HG03175 (cell line): Measurements from ENCODE around the gene OTUD5.
A peak's percentile ranks its signal among the peaks of the same experiment; 100 is the strongest.

Experiments
- ATAC-seq: cut with Tn5 transposase; IDR thresholded peaks from one replicate; pipeline ENCODE4 v1.9.1; 2021; ENCODE audit warnings: mild to moderate bottlenecking, moderate library complexity; ENCODE audit not compliant: unreplicated experiment

Gene OTUD5

DNA sequence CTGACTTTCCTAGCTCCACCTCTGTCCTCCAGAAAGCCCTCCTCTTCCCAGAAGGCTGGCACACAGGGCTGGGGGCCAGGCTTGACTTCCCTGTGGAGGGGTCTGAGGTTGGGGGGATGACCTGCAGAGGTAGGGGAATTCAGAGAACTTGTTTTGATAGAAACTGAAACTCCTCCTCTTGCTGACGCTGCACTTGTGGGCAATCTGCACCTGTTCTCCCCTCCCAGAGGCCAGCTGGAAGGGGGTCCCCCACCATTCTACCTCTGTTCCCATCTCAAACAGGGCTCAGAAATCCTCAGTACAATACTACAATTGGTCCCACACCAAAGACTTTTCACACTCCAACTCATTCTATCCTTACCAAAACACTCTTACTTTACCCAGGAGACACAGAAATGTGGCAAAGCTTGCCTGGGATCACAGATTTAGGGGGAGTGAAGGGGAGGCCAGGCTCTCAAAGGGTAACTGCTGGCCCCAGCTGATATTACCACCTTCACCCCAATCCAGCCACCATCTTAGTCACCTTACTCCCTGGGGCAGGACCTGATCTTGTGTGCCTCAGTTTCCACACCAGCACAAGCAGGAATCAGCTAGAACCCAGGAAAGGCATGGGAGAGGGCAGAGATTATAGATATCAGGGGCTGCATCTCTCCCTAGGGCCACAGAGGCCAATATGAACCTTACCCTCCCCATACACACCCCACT, 18.5 kb downstream of the OTUD5 start:
- ATAC-seq: peak; percentile 47

DNA sequence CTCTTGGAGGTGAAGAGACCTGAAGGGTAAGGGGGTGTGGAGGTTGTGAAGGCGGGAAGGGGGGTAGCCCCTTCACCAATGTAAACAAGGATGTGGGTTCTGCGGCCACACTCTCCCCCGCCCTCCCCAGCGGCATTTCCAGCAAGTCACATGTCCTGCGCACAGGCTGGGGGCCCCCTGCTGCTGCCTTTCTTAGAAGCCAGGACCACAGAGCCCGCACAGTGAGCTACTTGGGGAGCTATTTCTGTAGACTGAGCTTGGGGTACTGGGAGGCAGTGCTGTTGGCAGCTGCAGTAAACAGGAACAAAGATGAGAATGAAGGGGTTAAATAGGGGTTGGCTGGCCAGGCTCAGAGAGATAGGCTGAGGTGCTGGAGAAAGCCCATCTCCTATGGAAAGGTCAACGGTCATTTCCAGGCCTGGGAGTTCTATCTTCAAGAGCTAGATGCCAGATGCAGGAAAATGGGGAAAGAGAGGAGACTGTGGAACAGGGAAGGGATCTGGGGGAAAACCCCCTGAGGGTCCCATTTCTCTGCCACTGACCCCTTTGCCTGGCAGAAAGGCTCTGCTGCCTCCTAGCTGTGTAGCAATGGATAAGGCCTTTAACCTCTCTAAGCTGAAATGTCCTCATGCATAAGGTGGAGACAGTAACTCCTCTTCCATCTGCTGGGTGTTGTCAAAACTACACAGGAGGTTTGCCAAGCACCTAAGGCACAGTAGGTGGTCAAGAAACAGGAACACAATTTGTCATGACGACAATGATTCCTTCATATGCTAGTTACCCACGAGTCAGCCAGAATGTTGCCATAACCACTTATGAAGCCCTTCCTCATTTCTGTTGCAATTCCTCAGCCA, 20.1 kb downstream of the OTUD5 start:
- ATAC-seq: peak; percentile 70

DNA sequence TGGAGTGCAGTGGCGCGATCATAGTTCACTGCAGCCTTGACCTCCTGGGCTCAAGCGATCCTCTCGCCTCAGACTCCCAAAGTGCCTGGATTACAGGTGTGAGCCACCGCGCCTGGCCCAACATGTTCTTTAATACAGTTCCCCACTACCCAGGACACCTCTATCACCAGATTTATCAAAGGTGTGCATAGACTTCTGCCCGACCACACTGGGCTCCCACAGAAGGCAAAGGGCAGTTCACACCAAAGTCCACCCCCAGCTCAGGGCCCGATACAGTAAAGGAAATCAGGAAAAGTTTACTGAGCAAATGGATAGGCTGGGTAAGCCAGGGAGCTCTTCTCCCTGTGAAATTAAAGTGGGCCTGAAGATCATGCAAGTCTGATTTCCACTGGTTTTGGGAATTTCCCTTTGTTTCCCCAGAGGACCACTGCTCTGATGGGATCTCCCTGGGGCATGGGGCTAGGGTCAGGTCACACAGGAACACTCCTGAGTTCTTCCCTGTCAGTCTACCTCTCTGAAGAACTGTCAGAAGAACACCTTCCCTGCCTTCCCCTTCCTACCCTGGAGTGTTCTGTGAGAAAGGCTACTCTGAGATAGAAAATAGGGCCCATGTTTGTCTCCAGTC, 20.9 kb downstream of the OTUD5 start:
- ATAC-seq: no peak

DNA sequence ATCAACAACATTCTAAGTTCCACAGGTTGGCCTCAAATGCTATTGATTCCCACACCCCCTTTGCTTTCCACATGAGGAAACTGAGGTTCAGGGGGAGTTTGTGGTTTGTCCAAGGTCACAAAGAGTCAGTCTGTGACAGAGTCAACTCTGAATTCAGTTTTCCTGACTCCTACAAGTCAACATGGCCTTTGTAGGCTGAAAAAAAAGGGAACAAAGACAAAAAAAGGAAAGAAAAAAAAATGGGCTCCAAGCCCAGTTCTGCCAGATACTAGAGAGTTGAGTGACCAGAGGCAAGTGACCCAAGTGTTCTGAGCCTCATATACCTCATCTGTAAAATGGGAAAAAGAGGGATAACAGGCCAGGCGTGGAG, 22.1 kb downstream of the OTUD5 start:
- ATAC-seq: no peak

DNA sequence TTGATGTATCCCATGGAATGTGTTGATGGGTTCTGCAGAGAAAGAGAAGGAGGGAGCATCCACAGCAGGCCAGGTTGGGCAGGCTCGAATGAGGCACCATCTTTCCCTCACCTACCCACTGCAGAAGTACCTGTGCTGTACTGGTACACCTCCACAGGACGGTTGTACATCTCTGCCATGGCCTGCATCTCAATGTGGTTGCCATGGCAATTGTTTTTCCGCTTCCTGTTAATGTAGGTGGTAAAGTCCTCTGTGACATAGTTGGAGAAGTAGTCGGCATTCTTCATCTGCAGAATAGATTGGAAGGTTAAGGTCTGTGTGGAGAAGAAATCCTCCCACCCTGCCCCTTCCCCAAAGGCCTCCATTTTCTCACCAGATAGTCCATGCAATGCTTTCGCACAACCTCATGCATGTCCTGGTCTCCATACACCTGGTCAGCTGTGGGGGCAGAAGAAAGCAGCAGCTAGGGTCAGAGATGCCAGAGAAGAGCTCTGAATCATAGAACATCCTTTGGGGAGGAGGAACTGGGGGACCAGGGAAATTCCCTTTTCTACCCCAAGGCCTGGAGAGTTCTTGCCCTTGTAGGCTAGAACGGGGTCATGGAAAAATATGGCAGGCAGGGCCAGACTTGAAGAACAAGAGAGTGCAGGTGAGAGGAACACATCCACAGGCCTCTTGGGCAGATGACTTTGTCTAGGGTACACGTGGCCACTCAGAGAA, 22.7 kb downstream of the OTUD5 start:
- ATAC-seq: no peak

DNA sequence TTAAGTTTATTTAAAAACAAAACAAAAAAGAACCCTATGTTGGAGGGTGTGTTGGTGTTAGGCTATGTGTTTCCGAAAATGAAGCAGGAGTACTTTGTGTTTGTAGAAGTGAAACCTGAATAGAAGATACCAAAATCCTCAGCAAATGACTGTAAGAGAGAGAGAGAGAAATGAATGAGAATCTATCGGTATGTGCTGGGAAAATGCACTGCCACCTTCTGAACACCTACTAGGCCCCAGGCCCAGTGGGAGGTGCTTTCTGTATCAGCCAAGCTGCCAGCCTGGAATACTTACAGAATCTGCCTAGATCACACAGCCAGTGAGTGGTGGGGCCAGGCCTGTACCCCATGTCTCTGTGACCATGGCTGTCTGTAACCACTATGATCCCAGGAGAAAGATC, 23.6 kb downstream of the OTUD5 start:
- no peak for ATAC-seq

DNA sequence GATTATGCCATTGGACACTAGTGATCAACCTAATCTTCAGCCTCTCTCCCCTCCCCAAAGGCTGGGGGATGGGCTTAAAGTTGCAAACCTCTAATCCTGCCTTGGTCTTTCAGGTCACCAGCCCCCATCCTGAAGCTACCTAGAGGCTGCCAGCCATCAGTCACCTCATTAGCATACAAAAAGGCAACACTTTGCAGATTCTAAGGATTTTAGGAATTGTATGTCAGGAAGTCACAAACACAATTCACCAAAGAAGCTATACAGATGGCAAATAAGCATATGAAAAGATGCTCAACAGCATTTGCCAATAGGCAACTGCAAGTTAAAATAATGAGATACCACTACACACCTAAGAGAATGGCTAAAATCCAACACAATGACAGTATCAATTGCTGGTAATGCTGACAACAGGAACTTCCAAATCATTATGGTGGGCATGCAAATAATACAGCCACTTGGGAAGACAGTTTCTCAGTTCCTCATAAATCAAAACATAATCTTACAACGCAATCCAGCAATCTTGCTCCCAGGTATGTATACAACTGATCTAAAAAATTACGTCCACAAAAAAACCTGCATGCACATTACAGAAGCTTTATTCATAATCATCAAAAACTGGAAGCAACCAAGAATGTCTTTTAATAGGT, 29.5 kb downstream of the OTUD5 start:
- ATAC-seq: no peak

DNA sequence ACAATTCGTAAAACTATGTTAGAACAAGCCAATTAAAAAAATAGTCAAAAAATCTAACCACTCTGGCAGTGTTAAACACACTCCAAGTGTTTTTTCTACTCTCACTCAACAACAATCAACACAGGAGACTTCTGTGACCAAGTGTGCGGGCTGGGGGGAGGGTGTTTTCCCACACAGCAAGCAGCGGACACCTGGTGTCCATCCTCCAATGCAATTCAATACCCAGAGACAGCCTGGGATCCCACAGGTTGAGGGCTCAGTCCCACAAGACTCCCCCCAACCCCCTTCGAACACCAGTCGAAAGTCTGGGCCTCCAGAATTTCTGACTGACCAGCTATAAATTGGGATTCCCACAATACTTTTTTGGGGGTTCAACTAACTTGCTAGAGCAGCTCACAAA, 30.3 kb downstream of the OTUD5 start:
- no peak for ATAC-seq

DNA sequence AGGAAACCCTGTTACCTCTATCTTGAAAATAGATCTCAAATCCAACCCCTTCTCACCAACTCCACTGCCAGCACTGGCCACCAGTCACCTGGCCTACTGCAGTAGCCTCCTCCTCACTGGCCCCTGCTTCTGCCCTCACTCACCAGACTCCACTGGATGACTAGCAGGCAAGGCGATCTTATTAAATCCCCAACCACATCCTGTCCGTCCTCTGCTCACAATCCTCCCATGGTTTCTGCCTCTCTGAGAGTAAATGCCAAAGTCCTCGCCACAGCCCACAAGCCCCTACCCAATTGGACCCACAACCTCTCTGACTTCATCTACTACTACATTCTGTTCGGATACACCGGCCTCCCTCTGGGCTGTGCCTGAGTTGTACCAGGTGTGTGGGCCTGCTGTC, 33.1 kb downstream of the OTUD5 start:
- ATAC-seq: no peak

DNA sequence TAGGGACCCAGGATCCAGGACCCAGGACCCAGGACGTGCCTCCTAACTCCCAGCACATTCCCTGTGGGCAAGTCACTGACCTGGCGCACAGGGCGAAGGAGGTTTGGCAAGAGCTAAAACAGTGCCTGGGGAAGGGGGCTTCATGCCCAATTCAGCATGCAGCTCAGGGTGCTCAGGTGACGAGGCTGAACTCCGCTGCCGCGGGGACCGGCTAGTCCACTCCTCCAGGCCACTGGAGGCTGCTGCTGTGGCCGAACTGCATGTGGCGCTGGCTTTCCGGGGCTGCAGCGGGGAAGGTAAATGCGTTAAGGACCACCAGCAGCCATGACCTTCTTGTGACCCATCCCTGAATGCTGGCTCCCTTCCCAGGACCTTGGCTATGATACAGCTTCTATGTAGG, 33.6 kb downstream of the OTUD5 start:
- ATAC-seq: no peak

DNA sequence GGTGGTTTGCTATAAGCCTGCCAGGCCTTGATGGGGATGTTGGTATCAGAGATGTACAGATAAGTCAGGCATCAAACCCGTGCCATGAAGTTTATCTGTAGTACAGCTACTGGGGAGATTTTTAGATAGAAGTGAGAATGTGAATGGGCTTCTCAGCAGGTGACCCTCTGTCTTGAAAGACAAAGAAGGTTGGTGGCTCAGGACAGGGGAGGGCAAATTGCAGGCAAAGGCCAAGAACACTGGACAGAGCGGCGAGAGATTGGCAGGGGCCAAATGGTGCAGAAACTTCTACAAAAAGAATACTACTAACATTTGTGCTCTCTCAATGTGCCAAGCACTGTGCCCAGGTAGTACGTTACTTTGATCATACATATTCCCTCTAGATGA, 36.7 kb downstream of the OTUD5 start:
- no peak for ATAC-seq

DNA sequence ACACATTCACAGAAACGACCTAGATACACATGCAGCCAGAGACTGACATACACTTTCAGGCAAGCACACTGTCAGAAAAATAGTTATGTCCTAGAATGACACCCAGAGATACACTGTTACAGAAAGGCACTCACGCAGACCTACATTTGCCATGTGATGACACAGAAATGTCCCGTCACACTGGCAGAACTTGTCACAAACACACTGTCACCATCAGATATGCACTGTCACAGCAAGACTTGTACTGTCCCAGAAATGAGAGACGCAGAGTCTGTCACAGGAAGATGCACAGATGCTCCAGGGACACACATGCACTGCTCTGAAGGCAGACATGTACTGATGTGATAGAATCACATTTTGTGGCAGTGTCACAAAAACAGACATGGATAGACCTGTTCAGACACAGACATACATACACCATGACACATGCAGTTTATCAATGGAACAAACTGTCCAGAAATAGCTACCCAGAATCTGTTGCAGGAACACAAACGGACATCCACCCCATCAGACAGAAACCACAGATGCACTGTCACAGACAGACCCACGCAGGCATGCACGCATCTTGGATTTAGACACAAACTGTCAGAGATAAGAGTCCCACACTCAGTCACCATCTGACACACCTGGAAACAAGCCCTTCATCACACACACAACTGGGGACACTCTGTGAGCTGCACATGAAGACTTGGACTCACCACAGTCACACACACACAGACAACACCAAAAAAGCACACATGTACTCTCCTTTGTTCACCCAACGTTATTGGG, 37.3 kb downstream of the OTUD5 start:
- no peak for ATAC-seq

DNA sequence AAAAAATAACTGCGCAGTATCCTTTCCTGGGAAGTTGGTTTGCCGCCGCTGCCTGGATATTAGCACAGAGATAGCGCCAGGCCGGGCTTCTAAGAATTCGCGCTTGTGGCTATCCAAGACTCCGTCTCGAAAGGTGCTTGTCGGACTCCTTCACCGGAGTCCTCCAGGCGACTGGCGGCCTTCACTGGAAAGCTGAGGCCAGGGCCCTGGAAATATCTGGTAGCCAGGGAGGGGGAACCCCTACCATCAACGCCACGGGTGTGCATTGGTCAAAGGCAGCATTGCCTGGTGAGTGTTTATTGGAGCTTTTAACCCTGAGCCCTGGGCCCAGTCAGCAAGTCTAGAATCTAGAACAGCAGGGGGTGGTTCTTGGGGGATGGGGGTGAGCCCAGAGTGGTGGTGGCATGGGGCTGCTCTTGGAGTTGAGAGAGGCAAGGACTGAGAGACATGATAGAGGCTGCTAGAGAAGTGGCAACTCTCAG, 38.0 kb downstream of the OTUD5 start:
- no peak for ATAC-seq

DNA sequence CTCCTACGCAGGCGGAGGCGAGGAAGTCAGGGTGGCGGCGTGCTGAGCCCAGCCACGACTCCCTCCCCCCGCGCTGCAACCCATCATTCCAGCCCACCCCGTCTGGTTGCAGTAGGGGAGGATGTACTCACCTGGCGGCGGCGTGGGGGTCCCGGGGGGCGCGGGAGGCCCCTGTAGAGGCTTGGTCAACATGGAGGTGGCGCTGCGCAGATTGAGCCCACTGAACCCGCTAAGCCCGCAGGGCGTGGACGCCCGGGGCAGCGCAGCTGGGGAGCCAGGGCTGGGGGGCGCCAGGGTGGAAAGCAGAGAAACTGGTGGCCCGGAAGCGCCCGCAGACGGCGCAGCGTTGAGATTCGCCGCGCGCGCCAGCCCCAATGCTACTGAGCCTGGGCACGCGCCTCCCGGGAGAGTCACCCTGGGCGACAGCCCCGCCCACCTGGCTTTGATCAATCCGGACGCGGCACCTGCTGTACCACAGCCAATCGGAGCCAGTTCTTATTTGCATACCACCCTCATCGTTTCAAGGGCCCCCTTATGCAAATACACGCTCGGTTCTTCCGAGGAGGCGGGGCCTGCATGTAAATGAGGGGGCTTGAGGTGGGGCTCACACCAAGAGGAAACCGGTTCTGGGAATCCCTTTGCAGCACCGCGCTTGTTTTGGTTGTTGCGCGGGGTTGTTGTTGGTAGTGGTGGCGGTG, 38.6 kb downstream of the OTUD5 start, which contains the start of gene PIM2:
Gene PIM2, minus strand, starts transcription at position 382 of the 698 bp plus-strand sequence. Its CDS starts 190 bp downstream, at position 192.
- peak; percentile 70 for ATAC-seq

DNA sequence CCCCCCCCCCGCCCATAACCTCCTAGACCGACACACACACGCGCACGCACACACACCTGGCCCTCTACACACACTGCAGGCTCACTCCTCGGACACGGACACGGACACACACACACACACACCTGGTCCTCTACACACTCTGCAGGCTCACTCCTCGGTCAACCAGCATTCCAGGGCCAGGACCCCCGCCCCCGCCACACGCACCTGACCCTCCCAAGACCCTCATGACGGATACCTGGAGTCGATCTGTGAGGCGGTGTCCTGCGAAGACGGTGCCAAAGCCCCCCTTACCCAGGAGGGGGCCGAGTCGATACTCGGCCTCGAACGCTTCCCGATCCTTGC, 39.1 kb downstream of the OTUD5 start:
- ATAC-seq: no peak

DNA sequence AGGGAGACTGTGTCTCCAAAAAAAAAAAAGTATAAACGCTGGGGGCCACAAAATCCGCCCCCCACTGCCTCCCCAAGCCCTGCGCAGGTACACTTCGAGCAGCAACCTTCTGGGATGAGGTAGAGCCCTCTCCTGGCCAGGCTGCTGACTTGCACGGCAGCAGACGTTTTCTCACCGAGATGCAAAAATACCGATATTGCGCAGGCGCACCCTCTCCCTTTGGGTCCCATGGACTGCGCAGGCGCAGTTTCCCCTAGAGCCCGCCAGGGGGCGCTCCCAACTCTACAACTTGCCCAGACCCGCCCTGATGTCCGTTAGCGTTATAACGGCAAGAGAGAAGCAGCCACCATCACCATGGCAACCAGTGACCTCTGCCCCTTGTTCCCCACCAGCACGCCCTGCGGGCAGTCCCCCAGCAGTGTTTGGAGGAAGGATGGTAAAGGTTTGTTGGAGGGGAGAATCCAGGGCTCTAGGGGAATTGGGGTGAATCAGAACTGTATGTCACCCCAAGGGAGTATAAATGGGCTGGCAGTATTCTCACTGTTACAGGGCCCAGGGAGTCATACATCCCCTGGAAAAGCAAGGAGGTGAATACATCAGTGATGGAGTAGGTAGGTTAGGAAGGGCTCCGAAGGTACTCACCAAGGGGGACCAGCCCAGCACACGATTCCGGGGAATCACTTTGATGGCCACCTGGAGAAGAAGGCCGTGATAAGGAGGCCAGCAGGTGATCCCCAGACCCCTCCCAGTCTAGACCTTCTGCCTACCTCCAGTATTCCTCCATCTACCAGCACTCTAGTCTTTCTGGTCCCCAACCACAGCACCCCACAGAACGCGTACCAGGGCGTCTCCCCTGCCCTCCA, 40.0 kb downstream of the OTUD5 start:
- ATAC-seq: peak; percentile 55

DNA sequence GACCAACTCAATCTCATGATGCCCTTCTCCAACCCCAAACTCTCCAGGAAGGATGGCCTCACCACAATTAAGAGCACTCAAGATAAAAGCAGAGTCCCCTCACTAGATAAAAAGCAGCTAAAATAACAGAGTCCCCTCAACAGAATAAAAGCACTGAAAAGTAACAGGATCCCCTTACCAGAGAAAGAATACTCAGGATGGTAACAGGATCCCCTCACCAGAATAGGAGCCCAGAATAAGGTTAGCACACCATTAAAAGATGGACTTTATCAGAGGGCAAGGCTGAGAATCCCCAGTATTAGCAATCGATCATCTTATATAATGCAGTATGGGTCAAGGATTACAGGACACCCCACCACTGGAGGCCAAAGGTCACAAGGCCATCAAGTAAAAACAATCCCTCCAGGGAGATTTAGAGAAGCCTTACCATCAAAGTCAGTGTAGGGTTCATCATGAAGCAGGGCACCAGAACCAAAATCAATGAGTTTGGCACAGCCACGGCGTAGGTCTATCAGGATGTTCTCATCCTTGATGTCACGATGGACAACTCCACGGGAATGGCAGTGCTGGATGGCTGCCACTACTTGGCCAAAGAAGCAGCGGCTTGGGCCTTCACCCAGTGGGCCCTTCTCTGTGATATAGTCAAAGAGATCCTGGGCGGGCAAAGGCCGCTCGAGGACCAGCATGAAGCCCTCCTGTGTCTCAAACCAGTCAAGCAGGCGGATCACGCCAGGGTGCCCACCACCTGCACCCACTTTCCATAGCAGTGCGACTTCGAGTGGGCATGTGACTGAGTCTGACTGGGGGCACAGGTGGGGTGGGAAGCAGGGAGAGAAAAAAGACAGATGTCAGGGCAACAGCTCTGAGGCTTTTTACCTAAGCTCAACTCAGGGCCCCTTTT, 42.6 kb downstream of the OTUD5 start:
- ATAC-seq: no peak
